ENCODE results near the gene SLC22A4.

Gene SLC22A4

DNA sequence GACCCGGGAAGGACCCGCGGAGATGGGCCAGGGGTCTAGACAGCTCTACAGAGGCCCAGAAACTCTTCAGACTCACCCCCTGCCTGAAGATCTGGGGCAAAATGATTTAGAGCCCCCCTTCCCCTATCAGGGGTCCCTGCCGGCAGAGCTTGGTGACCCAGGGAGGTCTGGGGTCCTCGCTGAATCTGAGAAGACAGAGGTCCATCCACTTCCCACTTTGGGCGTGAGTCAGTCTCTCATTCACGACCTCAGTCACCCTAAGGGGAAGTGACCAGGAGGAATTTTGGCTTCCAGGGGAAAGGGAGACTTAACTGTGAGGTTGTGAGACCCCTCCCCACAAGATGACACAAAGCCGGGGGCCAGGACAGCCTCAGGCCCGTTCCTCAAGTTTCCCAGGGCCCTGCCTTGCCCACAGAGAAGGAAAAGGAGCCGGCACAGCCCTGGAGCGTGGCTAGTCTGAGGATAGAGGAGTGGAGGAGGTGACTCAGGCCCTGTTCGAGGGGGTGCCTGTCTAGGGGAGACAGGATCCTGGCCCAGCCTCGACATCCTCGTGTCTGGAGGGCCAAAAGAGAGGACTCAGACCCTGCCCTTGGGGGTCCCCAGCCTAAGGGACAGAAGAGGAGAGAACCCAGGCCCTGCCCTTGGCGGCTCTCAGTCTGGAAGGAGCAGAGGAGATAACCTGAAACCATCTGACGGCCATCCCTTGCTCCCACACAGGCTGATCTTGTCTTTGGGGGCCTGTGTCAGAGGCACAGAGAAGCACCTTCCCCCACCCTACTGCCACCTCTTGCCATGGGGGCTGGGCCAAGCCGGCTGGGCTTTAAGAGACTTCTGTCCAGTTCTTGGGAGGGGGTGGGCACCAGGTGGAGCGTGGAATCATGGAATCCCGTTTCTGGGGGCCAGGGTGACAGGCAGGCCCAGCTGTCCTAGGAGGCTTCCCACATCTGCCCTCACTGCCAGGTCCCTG is 35.8 kb upstream of the SLC22A4 start:
- TF ChIP-seq, protein P1, sequence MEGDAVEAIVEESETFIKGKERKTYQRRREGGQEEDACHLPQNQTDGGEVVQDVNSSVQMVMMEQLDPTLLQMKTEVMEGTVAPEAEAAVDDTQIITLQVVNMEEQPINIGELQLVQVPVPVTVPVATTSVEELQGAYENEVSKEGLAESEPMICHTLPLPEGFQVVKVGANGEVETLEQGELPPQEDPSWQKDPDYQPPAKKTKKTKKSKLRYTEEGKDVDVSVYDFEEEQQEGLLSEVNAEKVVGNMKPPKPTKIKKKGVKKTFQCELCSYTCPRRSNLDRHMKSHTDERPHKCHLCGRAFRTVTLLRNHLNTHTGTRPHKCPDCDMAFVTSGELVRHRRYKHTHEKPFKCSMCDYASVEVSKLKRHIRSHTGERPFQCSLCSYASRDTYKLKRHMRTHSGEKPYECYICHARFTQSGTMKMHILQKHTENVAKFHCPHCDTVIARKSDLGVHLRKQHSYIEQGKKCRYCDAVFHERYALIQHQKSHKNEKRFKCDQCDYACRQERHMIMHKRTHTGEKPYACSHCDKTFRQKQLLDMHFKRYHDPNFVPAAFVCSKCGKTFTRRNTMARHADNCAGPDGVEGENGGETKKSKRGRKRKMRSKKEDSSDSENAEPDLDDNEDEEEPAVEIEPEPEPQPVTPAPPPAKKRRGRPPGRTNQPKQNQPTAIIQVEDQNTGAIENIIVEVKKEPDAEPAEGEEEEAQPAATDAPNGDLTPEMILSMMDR (IDR thresholded peaks at IDR 0.05; ENCODE audit: insufficient read depth, missing control alignments): no peak
- no peak for FAIRE-seq

DNA sequence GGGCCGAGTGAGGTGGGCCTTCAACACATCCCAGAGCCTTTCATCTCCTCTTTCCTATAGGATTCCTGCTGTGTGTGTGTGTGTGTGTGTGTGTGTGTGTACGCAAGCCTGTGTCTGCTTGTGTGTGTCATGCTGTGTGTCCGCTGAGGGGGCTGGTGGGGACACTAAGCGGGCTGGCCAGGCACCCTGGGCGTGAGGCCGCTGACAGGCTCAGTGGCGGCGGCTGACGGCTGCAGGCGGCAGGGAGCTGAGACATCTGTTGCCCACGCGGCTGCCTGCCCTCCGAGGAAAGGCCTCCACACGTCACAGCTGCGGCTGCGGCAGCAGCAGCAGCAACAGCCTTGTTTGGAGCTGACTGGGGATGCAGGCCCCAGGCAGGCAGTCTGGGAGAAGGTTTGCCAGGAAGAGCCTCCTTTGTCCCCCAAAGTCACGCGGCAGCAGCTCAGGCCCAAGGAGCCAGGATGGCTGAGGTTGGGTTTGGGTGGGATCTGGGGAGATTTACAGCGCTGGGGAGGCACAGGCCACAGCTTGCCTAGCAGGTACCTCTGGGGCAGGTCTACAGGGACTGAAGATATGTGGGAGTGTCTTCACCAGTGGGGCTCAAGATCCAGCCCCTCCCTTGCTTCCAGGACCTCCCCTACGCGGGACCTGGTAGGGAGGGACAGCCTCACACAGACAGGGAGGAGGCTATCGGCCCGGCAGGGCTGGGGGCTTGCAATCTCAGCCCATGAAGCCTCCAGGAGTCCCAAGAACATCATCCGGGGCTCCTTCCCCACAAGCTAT is 34.9 kb upstream of the SLC22A4 start:
- DNase-seq (ENCODE audit: insufficient read length, low spot score) (no peak), FAIRE-seq (no peak)
- TF ChIP-seq, protein P1 (IDR thresholded peaks at IDR 0.05; ENCODE audit: insufficient read depth, missing control alignments): no peak

More for the DNA sequence above, 35.8 kb upstream of the SLC22A4 start:
- DNase-seq (ENCODE audit: insufficient read length, low spot score): no peak

DNA sequence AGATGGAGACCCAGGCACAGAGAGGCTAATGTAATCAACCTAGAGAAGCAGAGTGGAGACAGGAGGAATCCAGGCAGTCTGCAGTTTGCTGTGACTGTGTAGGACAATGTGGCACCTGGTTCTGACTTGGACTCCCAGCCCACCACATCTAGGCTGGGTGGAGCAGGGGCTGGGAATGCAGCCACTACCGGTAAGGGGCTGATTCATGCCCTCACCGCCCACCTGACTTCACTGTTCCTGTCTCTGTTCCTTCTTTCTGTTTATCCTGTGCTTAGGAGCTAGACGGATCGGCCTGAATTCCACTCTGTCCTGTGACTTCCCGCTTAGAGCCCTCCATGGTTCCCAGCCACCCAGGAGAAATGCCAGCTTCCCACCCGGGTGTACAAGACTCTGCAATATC is 34.1 kb upstream of the SLC22A4 start:
- TF ChIP-seq, protein P1 (IDR thresholded peaks at IDR 0.05; ENCODE audit: insufficient read depth, missing control alignments): no peak
- DNase-seq (ENCODE audit: insufficient read length, low spot score): no peak
- no peak for FAIRE-seq

DNA sequence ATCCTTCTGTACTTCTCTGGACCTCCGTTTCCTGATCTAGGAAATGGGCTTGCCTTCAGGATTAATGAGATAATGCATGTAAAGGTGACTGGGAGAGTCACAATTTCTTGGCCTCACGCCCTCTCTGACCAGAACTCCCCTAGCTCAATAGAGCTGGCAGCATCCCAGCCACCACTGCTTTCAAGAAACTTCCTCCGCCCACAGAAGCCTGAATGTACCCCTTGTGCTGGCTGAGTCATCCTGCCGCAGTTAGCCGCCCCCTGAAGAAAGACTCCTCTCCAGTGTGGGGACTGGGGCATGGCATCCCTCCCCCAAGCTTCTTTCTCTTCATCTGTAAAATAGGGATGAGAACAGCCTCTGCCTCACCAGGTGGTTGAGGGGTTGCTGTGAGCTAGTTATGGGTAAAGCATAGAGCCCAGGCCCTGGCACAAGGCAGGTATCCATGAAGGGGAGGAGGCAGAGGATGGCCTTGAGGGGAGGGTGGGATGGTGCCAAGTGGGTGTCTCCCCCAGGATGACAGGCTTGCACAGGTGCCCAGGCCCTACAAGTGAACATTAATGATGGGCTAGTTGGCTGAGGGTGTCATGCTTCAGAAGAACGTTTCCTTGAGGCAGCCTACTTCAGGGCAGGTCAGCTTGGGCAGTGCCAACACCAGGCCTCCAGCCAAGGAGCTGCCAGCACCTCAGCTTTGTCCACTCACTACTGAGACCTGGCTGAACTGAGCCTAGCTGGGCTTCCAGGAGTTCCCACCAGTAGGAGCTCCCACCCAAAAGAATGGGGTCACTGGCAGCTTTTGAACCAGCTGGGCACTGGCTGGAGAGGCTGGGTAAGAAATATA is 33.3 kb upstream of the SLC22A4 start:
- no peak for FAIRE-seq
- TF ChIP-seq, protein P1 (IDR thresholded peaks at IDR 0.05; ENCODE audit: insufficient read depth, missing control alignments): no peak

DNA sequence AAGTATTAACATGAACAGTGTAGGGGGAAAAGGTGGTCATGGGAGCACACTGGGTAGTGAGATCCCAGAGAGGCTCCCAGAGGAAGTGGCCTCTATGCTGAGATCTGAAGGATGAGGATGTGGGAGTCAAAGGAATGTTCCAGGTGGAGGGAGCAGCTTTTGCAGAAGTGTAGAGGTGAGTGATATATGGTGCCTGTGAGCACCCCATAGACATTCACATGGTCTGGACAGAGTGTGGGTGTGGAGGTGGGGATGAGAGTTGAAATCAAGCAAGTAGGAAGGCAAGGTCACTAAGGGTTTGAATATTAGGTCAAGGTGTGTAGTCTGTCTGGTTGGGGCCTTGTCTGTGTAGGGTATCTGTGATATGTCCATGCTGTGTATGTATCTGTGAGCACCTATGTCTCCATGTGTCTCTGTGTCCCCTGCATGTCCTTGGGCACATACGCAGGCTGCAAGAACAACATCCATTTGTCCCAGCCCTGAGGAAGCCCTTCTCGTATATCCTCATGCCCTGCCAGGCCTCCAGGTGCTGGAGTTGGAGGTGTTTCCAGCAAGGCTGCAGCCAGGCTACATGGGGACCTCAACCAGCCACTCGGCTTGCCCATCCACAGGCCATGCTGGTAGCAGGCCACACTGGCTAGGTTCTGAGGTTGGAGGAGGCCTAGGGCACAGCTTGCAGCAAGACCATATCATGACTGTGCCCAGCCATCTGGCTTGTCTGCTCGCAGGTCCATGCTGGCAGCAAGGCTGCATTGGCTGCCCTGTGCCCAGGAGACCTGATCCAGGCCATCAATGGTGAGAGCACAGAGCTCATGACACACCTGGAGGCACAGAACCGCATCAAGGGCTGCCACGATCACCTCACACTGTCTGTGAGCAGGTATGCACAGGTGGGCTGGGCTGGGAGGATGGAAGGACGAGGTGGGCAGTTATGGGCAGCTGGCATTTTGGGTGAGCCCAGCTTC is 32.0 kb upstream of the SLC22A4 start:
- DNase-seq (ENCODE audit: insufficient read length, low spot score): no peak
- TF ChIP-seq, protein P1 (IDR thresholded peaks at IDR 0.05; ENCODE audit: insufficient read depth, missing control alignments): no peak
- no peak for FAIRE-seq

More for the DNA sequence above, 33.3 kb upstream of the SLC22A4 start:
- no peak for DNase-seq (ENCODE audit: insufficient read length, low spot score)

Data from D721Med (cell line).